HepG2 (cell line): Measurements from ENCODE around the gene FGFBP2. TPM values are rescaled to one million over a fixed set of nuclear protein-coding genes. Genes with fewer than 3 reads are reported as not detected.
A peak's percentile ranks its signal among the peaks of the same experiment; 100 is the strongest.

Source experiments
- ATAC-seq: fragments of 200-7000 bp; cut with Tn5 transposase; 3 replicates; pipeline ENCODE4 v1.9.1; 2020; ENCODE audit warnings: mild to moderate bottlenecking, moderate library complexity
- BruUV-seq: library from RNA; stranded (reverse); fragments of 400-500 nt; replicated peaks from 2 replicates; lab custom pipeline; 2021; lab: Mats Ljungman, UMichigan
- CTCF ChIA-PET: fragments of 300-600 bp; formaldehyde crosslinking; extraction: SDS; loops from one replicate; lab custom pipeline; 2021; ENCODE audit warnings: low total read pairs, inconsistent platforms, low intra/inter-chr PET ratio; lab: Yijun Ruan, JAX
- POLR2A ChIA-PET: fragments of 350-600 bp; sonication (Branson Sonifier 250); formaldehyde crosslinking; loops from one replicate; lab custom pipeline; 2020; ENCODE audit warnings: antibody characterized with exemption, inconsistent platforms; lab: Yijun Ruan, JAX
- DNase-seq: peaks from one replicate; pipeline ENCODE4 v3.0.0-alpha.2; 2015; ENCODE audit warnings: low spot score
- FAIRE-seq: peaks from 3 replicates; lab custom pipeline; 2011; peaks lifted over from hg19 to GRCh38; lab: Jason Lieb, UNC
- H2AFZ ChIP-seq: one replicate; pipeline ENCODE4 v1.6.1; 2011; ENCODE audit warnings: low read length, inconsistent platforms
- H3K27ac ChIP-seq: fragments of 300-600 bp; 3 replicates; pipeline ENCODE4 v1.8.0; 2011; ENCODE audit warnings: mixed run types, mild to moderate bottlenecking, mixed read lengths, low read length, inconsistent platforms; ENCODE audit not compliant: insufficient read depth; ENCODE audit errors: extremely low read length
- H3K27me3 ChIP-seq, 2 experiments: fragments of 200-600 bp in 1 of 2; 2 replicates in 1 of 2; 3 replicates in 1 of 2; pipeline versions ENCODE4 v1.6.0 to v1.8.0; 2011; ENCODE audit warnings: low read length in 2 of 2, mild to moderate bottlenecking in 2 of 2, moderate library complexity in 2 of 2, inconsistent platforms in 1 of 2; ENCODE audit not compliant: insufficient read depth in 2 of 2, control insufficient read depth in 1 of 2
- H3K36me3 ChIP-seq, 2 experiments: fragments of 200-600 bp in 1 of 2; replicated peaks in 1 of 2; 2 replicates in 1 of 2; 3 replicates in 1 of 2; pipeline versions ENCODE4 v1.5.1 to v1.8.0; 2011; ENCODE audit warnings: low read length in 2 of 2, inconsistent platforms in 1 of 2; ENCODE audit not compliant: insufficient read depth in 2 of 2, control insufficient read depth in 1 of 2
- H3K4me1 ChIP-seq: 2 replicates; pipeline ENCODE4 v1.5.1; 2012; ENCODE audit warnings: low read length, inconsistent platforms; ENCODE audit not compliant: insufficient read depth
- H3K4me2 ChIP-seq: 2 replicates; pipeline ENCODE4 v1.6.0; 2011; ENCODE audit warnings: low read depth, low read length, inconsistent platforms
- H3K4me3 ChIP-seq, 3 experiments: fragments of 200-600 bp in 1 of 3; sonication (generic), shearing (Covaris generic) in 1 of 3; replicated peaks in 1 of 3; 2 replicates each; pipeline ENCODE4 v1.5.1; 2011 to 2016; ENCODE audit warnings: low read length in 3 of 3, inconsistent platforms in 2 of 3, low read depth in 2 of 3, mild to moderate bottlenecking in 2 of 3, control low read depth in 1 of 3, mixed read lengths in 1 of 3; ENCODE audit not compliant: insufficient read depth in 1 of 3
- H3K79me2 ChIP-seq: one replicate; pipeline ENCODE4 v1.6.1; 2011; ENCODE audit warnings: low read length, inconsistent platforms; ENCODE audit not compliant: insufficient read depth
- H3K9ac ChIP-seq: 2 replicates; pipeline ENCODE4 v1.6.0; 2011; ENCODE audit warnings: mild to moderate bottlenecking, low read depth, low read length, inconsistent platforms; ENCODE audit not compliant: insufficient read depth
- H3K9me3 ChIP-seq: 2 replicates; pipeline ENCODE4 v1.5.1; 2012; ENCODE audit warnings: mild to moderate bottlenecking, low read length
- H4K20me1 ChIP-seq: 2 replicates; pipeline ENCODE4 v1.6.0; 2011; ENCODE audit warnings: inconsistent platforms, mild to moderate bottlenecking, low read length, moderate library complexity; ENCODE audit not compliant: insufficient read depth
- ARNTL ChIP-seq: sonication (generic); formaldehyde crosslinking; IDR thresholded peaks from 2 replicates; pipeline ENCODE4 v1.4.0; 2020; ENCODE audit warnings: mild to moderate bottlenecking, missing genetic modification reagents
- CCDC6 ChIP-seq: sonication (generic); formaldehyde crosslinking; IDR thresholded peaks from 2 replicates; pipeline ENCODE4 v1.8.1; 2022; ENCODE audit warnings: mild to moderate bottlenecking, missing genetic modification reagents, moderate library complexity
- CEBPB ChIP-seq: IDR thresholded peaks from 2 replicates; pipeline ENCODE4 v1.6.1; 2011; ENCODE audit warnings: low read depth, low read length, improper control_type of control experiment, borderline replicate concordance
- MATR3 ChIP-seq: sonication (generic); formaldehyde crosslinking; IDR thresholded peaks from 2 replicates; pipeline ENCODE4 v1.4.0; 2020; ENCODE audit warnings: missing genetic modification reagents
- MIER2 ChIP-seq: IDR thresholded peaks from 2 replicates; pipeline ENCODE4 v1.6.1; 2016; ENCODE audit warnings: missing biosample characterization, missing genetic modification reagents
- MNT ChIP-seq: fragments of 450-650 bp; IDR thresholded peaks from 2 replicates; pipeline ENCODE4 v1.6.1; 2016
- NFATC3 ChIP-seq: sonication (generic); formaldehyde crosslinking; IDR thresholded peaks from 2 replicates; pipeline ENCODE4 v1.5.1; 2020; ENCODE audit warnings: mild to moderate bottlenecking, missing genetic modification reagents
- NRL ChIP-seq: sonication (generic); formaldehyde crosslinking; IDR thresholded peaks from 2 replicates; pipeline ENCODE4 v1.5.0; 2020; ENCODE audit warnings: missing genetic modification reagents, mild to moderate bottlenecking, moderate library complexity, borderline replicate concordance
- PATZ1 ChIP-seq: sonication (generic); formaldehyde crosslinking; IDR thresholded peaks from 2 replicates; pipeline ENCODE4 v1.4.0; 2020; ENCODE audit warnings: missing genetic modification reagents
- PHF5A ChIP-seq: IDR thresholded peaks from one replicate; pipeline ENCODE4 v1.6.1; 2018; ENCODE audit warnings: low read depth, missing genetic modification reagents; ENCODE audit not compliant: unreplicated experiment
- RXRB ChIP-seq: IDR thresholded peaks from 2 replicates; pipeline ENCODE4 v1.6.1; 2016; ENCODE audit warnings: borderline replicate concordance, missing genetic modification reagents, missing compliant biosample characterization
- SYNCRIP ChIP-seq: fragments of 200-400 bp; formaldehyde crosslinking; IDR thresholded peaks from 2 replicates; pipeline ENCODE4 v1.6.1; 2018; ENCODE audit warnings: mild to moderate bottlenecking, low read depth, low read length; ENCODE audit not compliant: insufficient read depth
- TCF12 ChIP-seq, 2 experiments: fragments of 450-650 bp in 1 of 2; sonication (generic) in 1 of 2; formaldehyde crosslinking in 1 of 2; IDR thresholded peaks; 2 replicates each; pipeline versions ENCODE4 v1.6.1 to v1.8.0; 2017 to 2022; ENCODE audit warnings: antibody characterized with exemption in 1 of 2, mild to moderate bottlenecking in 1 of 2, missing genetic modification reagents in 1 of 2, moderate library complexity in 1 of 2
- TRAFD1 ChIP-seq: sonication (generic); formaldehyde crosslinking; IDR thresholded peaks from 2 replicates; pipeline ENCODE4 v1.5.1; 2020; ENCODE audit warnings: missing genetic modification reagents, mild to moderate bottlenecking, borderline replicate concordance
- ZFYVE20 ChIP-seq: sonication (generic); formaldehyde crosslinking; IDR thresholded peaks from 2 replicates; pipeline ENCODE4 v1.8.0; 2023; ENCODE audit warnings: low read depth, mild to moderate bottlenecking, moderate library complexity, missing genetic modification reagents, borderline replicate concordance
- ZNF44 ChIP-seq: sonication (generic); formaldehyde crosslinking; IDR thresholded peaks from 2 replicates; pipeline ENCODE4 v1.5.1; 2020; ENCODE audit warnings: mild to moderate bottlenecking, missing genetic modification reagents
- ZNF557 ChIP-seq: sonication (generic); formaldehyde crosslinking; IDR thresholded peaks from 2 replicates; pipeline ENCODE4 v1.4.0; 2020; ENCODE audit warnings: missing genetic modification reagents
- WGBS: methylation state at CpG from one replicate; pipeline ENCODE4 v1.1.6; 2017; ENCODE audit warnings: low lambda C conversion rate; 5-methylcytosine and 5-hydroxymethylcytosine counted together
- in situ Hi-C: cut with HindIII; loops from 2 replicates; pipeline ENCODE4 v1.10.0; 2017; ENCODE audit warnings: low pct_unique_long_range_greater_than_20kb; ENCODE audit not compliant: extremely low pct_ligation_motif_present
- intact Hi-C: fragments of 100-400 bp; cut with micrococcal nuclease; formaldehyde crosslinking; loops from one replicate; pipeline ENCODE4 v1.10.0; 2022; ENCODE audit not compliant: unreplicated experiment
- polyA plus RNA-seq, 8 experiments: library from polyadenylated mRNA; depleted of rRNA in 3 of 8; stranded (reverse) in 7 of 8; unstranded in 1 of 8; fragments of >200 nt; fragmentation: Illumina TruSeq in 4 of 8; extraction: Trizol in 4 of 8; gene quantifications; 2 replicates each; pipeline versions ENCODE4 v1.2.1 to v1.2.3, GENCODE V29; 2011 to 2016; ENCODE audit warnings: low read depth in 4 of 8, missing spikeins in 1 of 8, mixed read lengths in 1 of 8; ENCODE audit not compliant: insufficient read depth in 1 of 8
- total RNA-seq, 5 experiments: library from RNA; depleted of rRNA; stranded (reverse); fragments of >200 nt; fragmentation: Illumina TruSeq; extraction: Trizol; gene quantifications; 2 replicates each; pipeline ENCODE4 v1.2.3, GENCODE V29; 2016; ENCODE audit warnings: low read depth in 1 of 5

The FGFBP2 gene
- total and polyA plus RNA-seq, 2 of the 13 experiments (the other 11 are each of a cell fraction or from before 2014, with no cell fraction given): not detected

- TF ChIP-seq MATR3 (CRISPR knock-in tag) (no peak), CEBPB (no peak), TCF12 (IDR thresholded peaks at IDR 0.05) (no peak), TCF12 (CRISPR knock-in tag; IDR thresholded peaks at IDR 0.05) (no peak)
- TF ChIP-seq, all 625 proteins: peak for 0
These were observed 4.4 kb downstream of the FGFBP2 start (continued) for GRCh38 chr4:15958562-15958961.

GRCh38 chr4:15956179-15956850 is 6.7 kb downstream of the FGFBP2 start:
- Histone ChIP-seq H3K9ac (no peak overlapping the region), H3K27me3 (peaks cover 0 to 18% of the 10 kb centered on the region in 2 experiments; a peak in 2 of 5 replicates), H3K9me3 (no peaks in the 10 kb centered on the region), H3K36me3 (no peaks in the 10 kb centered on the region), H3K4me3 (no peak overlapping the region), H4K20me1 (no peaks in the 10 kb centered on the region), H2AFZ (no peak overlapping the region), H3K27ac (no peak overlapping the region), H3K4me1 (0 out of 2 replicates have a peak, but pooled peaks cover 7% of the 10 kb centered on the region), H3K79me2 (no peaks in the 10 kb centered on the region), H3K4me2 (no peak overlapping the region)
- BruUV-seq: no TSS peak
- CTCF ChIA-PET: interaction anchor here (1.9 to 2.1 kb wide), 3 partner anchors 74 to 477 kb away, joined by 12 to 15 read pairs (median 15); no protein-coding TSS in a partner anchor
- POLR2A ChIA-PET: interaction anchor here (1.1 kb wide), 1 partner anchor 477 kb away, joined by 13 read pairs; no protein-coding TSS in a partner anchor
- 17% methylated on average over 7 of the region's 9 CpGs for WGBS
- intact Hi-C loops: loop anchor here (1.0 to 2.0 kb wide), 5 partner anchors 74 to 477 kb away; no protein-coding TSS in a partner anchor
- ATAC-seq (peak; percentile 98), FAIRE-seq (peak; percentile 80), DNase-seq (peak; percentile 72)
- in situ Hi-C loops: loop anchor here (5.0 kb wide), 2 partner anchors 74 to 149 kb away; no protein-coding TSS in a partner anchor
- TF ChIP-seq SYNCRIP (no peak), ZFYVE20 (no peak), NFATC3 (CRISPR knock-in tag) (no peak), MIER2 (CRISPR knock-in tag) (peak; percentile 30; the same call in 1 of the 2 replicates), TRAFD1 (no peak), NRL (CRISPR knock-in tag) (no peak), PATZ1 (CRISPR knock-in tag) (peak; percentile 25; the same call in 1 of the 2 replicates), CCDC6 (CRISPR knock-in tag) (no peak), RXRB (CRISPR knock-in tag) (0 out of 2 replicates have a peak, but pooled peaks have one; percentile 16), ZNF557 (CRISPR knock-in tag) (no peak), ZNF44 (no peak), PHF5A (CRISPR knock-in tag) (no peak), MNT (no peak), ARNTL (CRISPR knock-in tag) (0 out of 2 replicates have a peak, but pooled peaks have one; percentile 31)
